HG03064 (cell line): Measurements from ENCODE around the gene KRT13.

Source experiments
- ATAC-seq: cut with Tn5 transposase; IDR thresholded peaks from one replicate; pipeline ENCODE4 v1.9.1; 2021; ENCODE audit warnings: low read depth; ENCODE audit not compliant: unreplicated experiment

KRT13 gene

GRCh38 chr17:41538565-41538991, 33.2 kb upstream of the KRT13 start:
- no peak for ATAC-seq

- ATAC-seq: no peak
These were observed 32.6 kb upstream of the KRT13 start for GRCh38 chr17:41537990-41538389.

- no peak for ATAC-seq
These were observed 32.2 kb upstream of the KRT13 start for GRCh38 chr17:41537614-41537954.

GRCh38 chr17:41536741-41537613, 31.6 kb upstream of the KRT13 start:
- no peak for ATAC-seq

- no peak for ATAC-seq
These were observed 30.5 kb upstream of the KRT13 start for GRCh38 chr17:41535764-41536481.

GRCh38 chr17:41534899-41535546, 29.6 kb upstream of the KRT13 start:
- no peak for ATAC-seq

- ATAC-seq: no peak
These were observed 28.2 kb upstream of the KRT13 start for GRCh38 chr17:41533613-41534012.

GRCh38 chr17:41532947-41533570, 27.6 kb upstream of the KRT13 start:
- ATAC-seq: no peak

GRCh38 chr17:41531993-41532392, 26.6 kb upstream of the KRT13 start:
- no peak for ATAC-seq

- ATAC-seq: no peak
These were observed 24.9 kb upstream of the KRT13 start for GRCh38 chr17:41530062-41531048.

GRCh38 chr17:41529491-41529915, 24.1 kb upstream of the KRT13 start:
- no peak for ATAC-seq

GRCh38 chr17:41528959-41529353, 23.5 kb upstream of the KRT13 start:
- ATAC-seq: no peak

- ATAC-seq: no peak
These were observed 21.9 kb upstream of the KRT13 start for GRCh38 chr17:41527063-41528023.

- ATAC-seq: no peak
These were observed 18.8 kb upstream of the KRT13 start for GRCh38 chr17:41524261-41524660.

GRCh38 chr17:41523787-41524186, 18.4 kb upstream of the KRT13 start:
- ATAC-seq: no peak

GRCh38 chr17:41523225-41523593, 17.8 kb upstream of the KRT13 start:
- ATAC-seq: no peak

- no peak for ATAC-seq
These were observed 17.2 kb upstream of the KRT13 start for GRCh38 chr17:41522301-41523224.
